Fibroblast of villous mesenchyme (primary cell): ENCODE results near the gene TASOR. TPM values are rescaled to one million over a fixed set of nuclear protein-coding genes. Genes with fewer than 3 reads are reported as not detected.
"Not testable (repeated sequence)": the region's sequence is repeated elsewhere in the genome, so short reads cannot be mapped to it uniquely, and the experiment has no call there.

Experiments
- DNase-seq: peaks from one replicate; pipeline ENCODE4 v3.0.0-alpha.2; 2010; ENCODE audit warnings: low read depth
- H3K4me3 ChIP-seq: 2 replicates; pipeline ENCODE4 v1.5.1; 2011; ENCODE audit warnings: low read depth, mild to moderate bottlenecking, low read length
- total RNA-seq: library from RNA; depleted of rRNA; stranded (reverse); fragments of >200 nt; gene quantifications from 2 replicates; pipeline ENCODE4 v1.2.3, GENCODE V29; 2012
- TF ChIP-seq, protein P1 (sequence below): IDR thresholded peaks from 2 replicates; pipeline ENCODE4 v1.5.1; 2012; ENCODE audit warnings: low read depth, mild to moderate bottlenecking, low read length; ENCODE audit not compliant: insufficient read depth

TASOR gene
- total RNA-seq, 1 donor, result 94.1 TPM

DNA sequence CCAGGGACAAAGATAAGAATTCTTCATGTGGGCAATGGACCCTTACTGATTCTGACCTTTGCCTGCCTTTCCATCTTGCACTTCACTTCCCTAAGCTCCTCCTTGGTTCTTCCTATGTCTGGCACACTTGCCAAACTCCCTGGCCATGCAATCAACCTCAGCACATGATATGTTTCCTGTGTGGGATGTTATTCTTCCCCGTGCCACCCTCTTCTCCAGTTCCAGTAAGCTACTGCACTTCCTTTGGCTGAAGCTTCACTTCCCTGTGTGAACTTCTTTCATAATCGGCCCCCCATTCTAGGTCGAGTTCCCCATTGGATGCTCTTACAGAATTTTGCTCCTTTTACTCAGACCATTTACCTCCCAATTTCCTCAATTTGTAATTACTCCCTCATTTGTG is 10.7 kb upstream of the TASOR start:
- TF ChIP-seq, protein P1, sequence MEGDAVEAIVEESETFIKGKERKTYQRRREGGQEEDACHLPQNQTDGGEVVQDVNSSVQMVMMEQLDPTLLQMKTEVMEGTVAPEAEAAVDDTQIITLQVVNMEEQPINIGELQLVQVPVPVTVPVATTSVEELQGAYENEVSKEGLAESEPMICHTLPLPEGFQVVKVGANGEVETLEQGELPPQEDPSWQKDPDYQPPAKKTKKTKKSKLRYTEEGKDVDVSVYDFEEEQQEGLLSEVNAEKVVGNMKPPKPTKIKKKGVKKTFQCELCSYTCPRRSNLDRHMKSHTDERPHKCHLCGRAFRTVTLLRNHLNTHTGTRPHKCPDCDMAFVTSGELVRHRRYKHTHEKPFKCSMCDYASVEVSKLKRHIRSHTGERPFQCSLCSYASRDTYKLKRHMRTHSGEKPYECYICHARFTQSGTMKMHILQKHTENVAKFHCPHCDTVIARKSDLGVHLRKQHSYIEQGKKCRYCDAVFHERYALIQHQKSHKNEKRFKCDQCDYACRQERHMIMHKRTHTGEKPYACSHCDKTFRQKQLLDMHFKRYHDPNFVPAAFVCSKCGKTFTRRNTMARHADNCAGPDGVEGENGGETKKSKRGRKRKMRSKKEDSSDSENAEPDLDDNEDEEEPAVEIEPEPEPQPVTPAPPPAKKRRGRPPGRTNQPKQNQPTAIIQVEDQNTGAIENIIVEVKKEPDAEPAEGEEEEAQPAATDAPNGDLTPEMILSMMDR, result no peak
- H3K4me3 ChIP-seq, result no peak overlapping the region
- DNase-seq, result no peak

DNA sequence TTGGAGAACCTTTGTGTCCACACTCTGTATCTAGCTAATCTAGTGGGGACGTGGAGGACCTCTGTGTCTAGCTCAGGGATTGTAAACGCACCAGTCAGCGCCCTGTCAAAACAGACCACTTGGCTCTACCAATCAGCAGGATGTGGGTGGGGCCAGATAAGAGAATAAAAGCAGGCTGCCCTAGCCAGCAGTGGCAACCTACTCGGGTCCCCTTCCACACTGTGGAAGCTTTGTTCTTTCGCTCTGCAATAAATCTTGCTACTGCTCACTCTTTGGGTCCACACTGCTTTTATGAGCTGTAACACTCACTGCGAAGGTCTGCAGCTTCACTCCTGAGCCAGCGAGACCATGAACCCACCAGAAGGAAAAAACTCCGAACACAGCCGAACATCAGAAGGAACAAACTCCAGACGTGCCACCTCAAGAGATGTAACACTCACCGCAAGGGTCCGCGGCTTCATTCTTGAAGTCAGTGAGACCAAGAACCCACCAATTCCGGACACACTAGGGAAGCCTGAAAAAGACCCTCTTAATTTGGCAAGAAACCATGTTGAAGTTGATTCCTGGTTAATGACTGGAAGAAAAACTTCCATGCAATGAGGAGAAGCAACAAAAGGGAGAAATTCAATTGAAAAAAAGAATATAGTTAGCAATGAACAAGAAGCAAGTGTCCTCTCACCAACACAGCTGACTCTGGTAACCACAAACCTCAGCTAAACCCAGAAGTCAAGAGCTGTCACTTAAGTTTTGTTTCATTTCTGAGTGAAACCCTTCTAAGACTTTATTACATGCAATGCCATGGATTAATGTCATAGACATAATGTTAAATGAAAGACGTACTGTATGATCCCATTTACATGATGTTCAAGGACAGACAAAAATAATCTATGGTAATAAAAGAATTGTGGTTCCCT is 9.7 kb upstream of the TASOR start:
- not testable (repeated sequence) for DNase-seq, H3K4me3 ChIP-seq

DNA sequence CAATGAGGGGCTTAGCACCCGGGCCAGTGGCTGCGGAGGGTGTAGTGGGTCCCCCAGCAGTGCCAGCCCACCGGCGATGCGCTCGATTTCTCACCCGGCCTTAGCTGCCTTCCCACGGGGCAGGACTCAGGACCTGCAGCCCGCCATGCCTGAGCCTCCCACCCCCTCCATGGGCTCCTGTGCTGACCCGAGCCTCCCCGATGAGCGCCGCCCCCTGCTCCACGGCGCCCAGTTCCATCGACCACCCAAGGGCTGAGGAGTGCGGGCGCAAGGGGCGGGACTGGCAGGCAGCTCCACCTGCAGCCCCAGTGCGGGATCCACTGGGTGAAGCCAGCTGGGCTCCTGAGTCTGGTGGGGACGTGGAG is 8.9 kb upstream of the TASOR start:
- not testable (repeated sequence) for DNase-seq, H3K4me3 ChIP-seq

DNA sequence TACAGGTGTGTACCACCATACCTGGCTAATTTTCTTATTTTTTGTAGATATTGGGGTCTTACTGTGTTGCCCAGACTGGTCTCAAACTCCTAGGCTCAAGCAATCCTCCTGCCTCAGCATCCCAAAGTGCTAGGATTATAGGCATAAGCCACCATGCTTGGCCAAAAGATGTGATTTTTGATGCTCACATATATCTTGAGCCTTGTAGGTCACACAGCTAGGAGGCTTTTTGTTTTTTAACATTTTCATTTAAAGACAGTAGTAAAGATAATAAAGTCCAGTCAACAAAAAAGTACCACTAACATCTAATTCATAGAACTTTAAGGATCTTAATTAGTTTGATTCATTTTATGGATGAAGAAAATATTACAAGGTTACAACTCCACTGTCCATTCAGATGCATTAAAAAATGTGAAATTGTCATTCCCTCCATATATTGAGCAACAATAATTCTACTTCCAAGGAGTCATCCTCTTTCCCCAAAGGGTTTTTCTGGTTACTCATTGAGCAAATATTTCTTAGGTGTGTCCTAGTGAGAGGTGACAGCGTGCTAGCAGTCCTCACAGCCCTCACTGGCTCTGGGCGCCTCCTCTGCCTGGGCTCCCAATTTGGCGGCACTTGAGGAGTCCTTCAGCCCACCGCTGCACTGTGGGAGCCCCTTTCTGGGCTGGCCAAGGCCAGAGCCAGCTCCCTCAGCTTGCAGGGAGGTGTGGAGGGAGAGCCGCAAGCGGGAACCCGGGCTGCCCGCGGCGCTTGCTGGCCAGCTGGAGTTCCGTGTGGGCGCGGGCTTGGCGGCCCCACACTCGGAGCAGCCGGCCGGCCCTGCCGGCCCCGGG is 8.3 kb upstream of the TASOR start:
- H3K4me3 ChIP-seq, result no peak overlapping the region
- DNase-seq, result no peak
- TF ChIP-seq, protein P1, result no peak

DNA sequence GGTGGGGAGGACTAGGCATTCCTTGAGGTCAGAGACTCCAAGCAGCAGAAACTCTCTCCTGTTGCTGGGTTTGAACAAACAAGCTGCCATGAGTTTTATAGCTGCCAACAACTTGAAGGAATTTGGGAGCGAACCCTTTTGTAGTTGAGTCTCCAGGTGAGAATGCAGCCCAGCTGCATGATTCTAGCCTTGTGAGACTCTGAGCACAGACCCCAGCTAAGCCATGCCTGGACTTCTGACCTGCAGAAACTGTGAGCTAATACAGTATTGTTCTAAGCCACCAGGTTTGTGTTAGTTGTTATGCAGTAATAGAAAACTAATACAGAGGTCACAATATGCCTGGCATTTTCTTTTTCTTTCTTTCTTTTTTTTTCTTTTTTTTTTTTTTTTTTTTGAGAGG is 6.2 kb upstream of the TASOR start:
- H3K4me3 ChIP-seq, result no peak overlapping the region
- TF ChIP-seq, protein P1, result no peak
- DNase-seq, result no peak

DNA sequence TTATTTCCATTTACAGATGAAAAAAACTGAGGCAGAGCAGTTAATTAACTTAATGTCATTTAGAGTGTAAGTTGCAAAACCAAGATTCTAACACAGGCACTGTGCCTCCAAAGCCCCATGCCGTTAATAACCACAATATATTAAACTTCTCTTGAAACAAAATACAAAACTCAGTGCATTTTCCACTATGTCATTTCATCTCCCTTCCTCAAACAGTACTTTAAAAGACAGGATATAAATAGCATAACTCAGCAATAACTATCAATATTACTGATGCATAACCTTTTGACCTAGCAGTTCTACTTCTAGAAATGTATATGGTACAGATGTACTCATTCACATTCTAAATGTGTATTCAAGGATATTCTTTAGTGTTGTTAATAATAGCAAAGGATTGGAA is 5.1 kb upstream of the TASOR start:
- DNase-seq, result no peak
- TF ChIP-seq, protein P1, result no peak
- H3K4me3 ChIP-seq, result no peak overlapping the region

DNA sequence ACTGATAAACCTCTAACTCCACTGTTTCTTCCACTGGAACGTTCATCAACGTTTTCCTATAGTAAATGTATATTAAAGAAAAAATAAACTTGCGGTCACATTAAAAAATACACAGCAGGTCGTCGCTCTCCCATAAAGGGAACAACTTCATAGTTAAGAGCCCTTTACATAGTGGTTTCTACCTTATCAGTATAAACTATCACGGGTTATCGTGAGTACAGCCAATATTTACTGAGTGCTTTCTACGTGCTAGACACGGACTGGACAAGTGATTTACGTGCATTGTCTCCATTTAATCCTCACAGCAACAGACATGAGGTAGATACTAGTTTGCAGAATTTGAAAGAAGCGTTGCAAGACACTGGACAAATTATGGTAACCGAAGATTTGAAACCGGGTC is 964 bp upstream of the TASOR start:
- H3K4me3 ChIP-seq, result no peak overlapping the region
- TF ChIP-seq, protein P1, result no peak
- DNase-seq, result no peak
